HCT116 (cell line): ENCODE data around the gene TIPARP. TPM values are rescaled to one million over a fixed set of nuclear protein-coding genes. Genes with fewer than 3 reads are reported as not detected.

ENCODE experiments used
- ATAC-seq: fragments of 200-7000 bp; cut with Tn5 transposase; 2 replicates; pipeline ENCODE4 v1.9.1; 2020; ENCODE audit warnings: mild to moderate bottlenecking, moderate library complexity
- BruUV-seq: library from RNA; stranded (reverse); fragments of 400-500 nt; replicated peaks from 2 replicates; lab custom pipeline; 2021; lab: Mats Ljungman, UMichigan
- CTCF ChIA-PET: fragments of 300-600 bp; sonication (Branson Sonifier 250); formaldehyde crosslinking; loops from one replicate; lab custom pipeline; 2021; ENCODE audit warnings: antibody characterized with exemption; lab: Charles Lee
- POLR2A ChIA-PET: fragments of 300-600, 350-600 bp; sonication (Branson Sonifier 250); formaldehyde crosslinking; loops from one replicate; lab custom pipeline; 2021; ENCODE audit warnings: antibody characterized with exemption; lab: Charles Lee
- RAD21 ChIA-PET, 2 experiments: fragments of 300-600 bp; sonication (Branson Sonifier 250); formaldehyde crosslinking; loops; one replicate each; lab custom pipeline; 2023; ENCODE audit warnings: low total read pairs in 2 of 2; ENCODE audit not compliant: uncharacterized antibody in 2 of 2, unreplicated experiment in 2 of 2, low non-redundant PET in 1 of 2; lab: Charles Lee
- DNase-seq: peaks from one replicate; pipeline ENCODE4 v3.0.0-alpha.2; 2010; ENCODE audit warnings: low read depth, low spot score
- H2AFZ ChIP-seq: fragments of 200-600 bp; shearing (Covaris generic), sonication (generic); 2 replicates; pipeline ENCODE4 v1.6.1; 2017; ENCODE audit warnings: low read depth, mixed run types, mixed read lengths, antibody characterized with exemption, low read length; ENCODE audit not compliant: poor library complexity, severe bottlenecking
- H3K27ac ChIP-seq: 2 replicates; pipeline ENCODE4 v1.5.1; 2012; ENCODE audit warnings: low read depth, low read length
- H3K27me3 ChIP-seq: fragments of 200-600 bp; sonication (generic); 2 replicates; pipeline ENCODE4 v1.6.1; 2016; ENCODE audit warnings: mixed run types, low read length, mixed read lengths; ENCODE audit not compliant: insufficient read depth
- H3K36me3 ChIP-seq, 2 experiments: fragments of 200-500 bp in 1 of 2; fragments of 200-600 bp in 1 of 2; sonication (Bioruptor generic) in 1 of 2; sonication (generic) in 1 of 2; 2 replicates each; pipeline versions ENCODE4 v1.5.1 to v1.6.1; 2014 to 2016; ENCODE audit warnings: low read length in 2 of 2, inconsistent platforms in 1 of 2, mixed read lengths in 1 of 2, mixed run types in 1 of 2; ENCODE audit not compliant: insufficient read depth in 2 of 2, control insufficient read depth in 1 of 2
- H3K4me1 ChIP-seq, 2 experiments: fragments of 200-600 bp in 1 of 2; sonication (generic) in 1 of 2; 2 replicates each; pipeline versions ENCODE4 v1.5.1 to v1.6.1; 2012 to 2017; ENCODE audit warnings: low read length in 2 of 2, inconsistent platforms in 1 of 2, mild to moderate bottlenecking in 1 of 2, mixed read lengths in 1 of 2, mixed run types in 1 of 2, moderate library complexity in 1 of 2; ENCODE audit not compliant: insufficient read depth in 2 of 2, control insufficient read depth in 1 of 2
- H3K4me2 ChIP-seq: fragments of 200-600 bp; sonication (generic); 2 replicates; pipeline ENCODE4 v1.6.1; 2017; ENCODE audit warnings: mixed run types, low read length, mixed read lengths
- H3K4me3 ChIP-seq, 2 experiments: fragments of 200-600 bp in 1 of 2; sonication (generic) in 1 of 2; replicated peaks in 1 of 2; 2 replicates each; pipeline ENCODE4 v1.5.1; 2011 to 2016; ENCODE audit warnings: low read length in 2 of 2, control low read depth in 1 of 2, low read depth in 1 of 2, mild to moderate bottlenecking in 1 of 2, mixed read lengths in 1 of 2, mixed run types in 1 of 2
- H3K79me2 ChIP-seq: fragments of 200-600 bp; sonication (generic); 2 replicates; pipeline ENCODE4 v1.6.1; 2017; ENCODE audit warnings: mild to moderate bottlenecking, mixed run types, low read length, moderate library complexity, mixed read lengths; ENCODE audit not compliant: insufficient read depth
- H3K9ac ChIP-seq: fragments of 200-600 bp; sonication (generic); 2 replicates; pipeline ENCODE4 v1.6.1; 2016; ENCODE audit warnings: low read length, mixed read lengths
- H3K9me2 ChIP-seq: fragments of 200-600 bp; sonication (generic), shearing (Covaris generic); 2 replicates; pipeline ENCODE4 v1.6.1; 2017; ENCODE audit warnings: mixed run types, mild to moderate bottlenecking, moderate library complexity; ENCODE audit not compliant: insufficient read depth
- H3K9me3 ChIP-seq, 2 experiments: fragments of 200-500 bp in 1 of 2; fragments of 200-600 bp in 1 of 2; sonication (Bioruptor generic) in 1 of 2; sonication (generic) in 1 of 2; 2 replicates each; pipeline ENCODE4 v1.6.1; 2014 to 2017; ENCODE audit warnings: low read length in 2 of 2, mixed read lengths in 2 of 2, inconsistent platforms in 1 of 2, low read depth in 1 of 2, mild to moderate bottlenecking in 1 of 2, mixed run types in 1 of 2, moderate library complexity in 1 of 2; ENCODE audit not compliant: control insufficient read depth in 1 of 2, insufficient read depth in 1 of 2
- H4K20me1 ChIP-seq: fragments of 200-600 bp; sonication (generic), shearing (Covaris generic); 2 replicates; pipeline ENCODE4 v1.6.1; 2017; ENCODE audit warnings: mixed run types, mild to moderate bottlenecking, moderate library complexity; ENCODE audit not compliant: insufficient read depth
- CBX3 ChIP-seq: IDR thresholded peaks from 2 replicates; pipeline ENCODE4 v1.6.1; 2012; ENCODE audit warnings: low read depth
- CEBPB ChIP-seq: IDR thresholded peaks from 2 replicates; pipeline ENCODE4 v1.6.1; 2012; ENCODE audit warnings: low read depth
- EGR1 ChIP-seq: IDR thresholded peaks from 2 replicates; pipeline ENCODE4 v1.6.1; 2012; ENCODE audit warnings: low read depth
- ELF1 ChIP-seq: IDR thresholded peaks from 2 replicates; pipeline ENCODE4 v1.6.1; 2012; ENCODE audit warnings: low read depth, borderline replicate concordance
- EZH2phosphoT487 ChIP-seq: fragments of 200-600 bp; IDR thresholded peaks from 2 replicates; pipeline ENCODE4 v1.6.1; 2018; ENCODE audit warnings: antibody characterized with exemption, borderline replicate concordance
- FOSL1 ChIP-seq: IDR thresholded peaks from 2 replicates; pipeline ENCODE4 v1.6.1; 2012; ENCODE audit warnings: low read depth
- JUND ChIP-seq: IDR thresholded peaks from 2 replicates; pipeline ENCODE4 v1.6.1; 2012
- POLR2A ChIP-seq: IDR thresholded peaks from 2 replicates; pipeline ENCODE4 v1.7.0; 2011; ENCODE audit warnings: borderline replicate concordance; ENCODE audit not compliant: insufficient read depth, insufficient read length; ENCODE audit errors: extremely low read depth
- POLR2AphosphoS5 ChIP-seq: IDR thresholded peaks from 2 replicates; pipeline ENCODE4 v1.6.1; 2011; ENCODE audit warnings: mild to moderate bottlenecking, low read depth, low read length, moderate library complexity
- RAD21 ChIP-seq: IDR thresholded peaks from 2 replicates; pipeline ENCODE4 v1.6.1; 2012; ENCODE audit warnings: low read depth, mild to moderate bottlenecking
- SIN3A ChIP-seq: IDR thresholded peaks from 2 replicates; pipeline ENCODE4 v1.6.1; 2012; ENCODE audit warnings: low read depth
- SP1 ChIP-seq: IDR thresholded peaks from 2 replicates; pipeline ENCODE4 v1.6.1; 2012; ENCODE audit warnings: low read depth
- SRF ChIP-seq: IDR thresholded peaks from 2 replicates; pipeline ENCODE4 v1.6.1; 2012; ENCODE audit warnings: low read depth
- TCF7L2 ChIP-seq: IDR thresholded peaks from 2 replicates; pipeline ENCODE4 v1.7.0; 2011; ENCODE audit warnings: borderline replicate concordance, inconsistent platforms; ENCODE audit not compliant: insufficient read depth, insufficient read length; ENCODE audit errors: extremely low read depth
- YY1 ChIP-seq: IDR thresholded peaks from 2 replicates; pipeline ENCODE4 v1.6.1; 2011; ENCODE audit warnings: low read length, low read depth, moderate library complexity, mild to moderate bottlenecking; ENCODE audit not compliant: insufficient replicate concordance; ENCODE audit errors: extremely low read depth
- ZFX ChIP-seq: fragments of 450-650 bp; IDR thresholded peaks from 2 replicates; pipeline ENCODE4 v1.6.1; 2017
- ZNF274 ChIP-seq: fragments of 200-500 bp; sonication (Bioruptor generic); IDR thresholded peaks from 2 replicates; pipeline ENCODE4 v1.6.1; 2014; ENCODE audit warnings: mild to moderate bottlenecking, low read depth, low read length, inconsistent platforms
- intact Hi-C: fragments of 100-400 bp; cut with micrococcal nuclease; formaldehyde crosslinking; loops from 2 replicates; pipeline ENCODE4 v1.10.0; 2022
- total RNA-seq: library from RNA; stranded (reverse); gene quantifications from one replicate; pipeline ENCODE4 v1.2.1, GENCODE V29; 2021; ENCODE audit not compliant: unreplicated experiment
- TF ChIP-seq, protein P1 (sequence below): IDR thresholded peaks from 2 replicates; pipeline ENCODE4 v1.6.1; 2011; ENCODE audit warnings: mild to moderate bottlenecking, low read length, moderate library complexity; ENCODE audit not compliant: insufficient replicate concordance; ENCODE audit errors: extremely low read depth
- TF ChIP-seq, protein P2 (sequence below): IDR thresholded peaks from 2 replicates; pipeline ENCODE4 v1.6.1; 2012

TIPARP gene
- total RNA-seq, 1 experiment from 2014 or later, result 51.3 TPM

GRCh38 chr3:156674911-156675829 lies 780 bp downstream of the TIPARP start (continued):
- TF ChIP-seq SRF, result no peak
- no peak for TF ChIP-seq FOSL1
- TF ChIP-seq ZFX, result peak; percentile 27; the same call in 1 of the 2 replicates
- TF ChIP-seq JUND, result no peak
- TF ChIP-seq SP1, result no peak
- TF ChIP-seq POLR2AphosphoS5, result no peak
- TF ChIP-seq SIN3A, result peak; percentile 45; the same call in 1 of the 2 replicates
- TF ChIP-seq CEBPB, result no peak
- no peak for TF ChIP-seq YY1
- no peak for TF ChIP-seq ELF1
- peak; percentile 28; the same call in 1 of the 2 replicates for TF ChIP-seq RAD21
- no peak for TF ChIP-seq EZH2phosphoT487
- peak; percentile 81 for TF ChIP-seq CBX3
- TF ChIP-seq POLR2A, result no peak
- TF ChIP-seq, all 23 proteins: peak for 8

DNA sequence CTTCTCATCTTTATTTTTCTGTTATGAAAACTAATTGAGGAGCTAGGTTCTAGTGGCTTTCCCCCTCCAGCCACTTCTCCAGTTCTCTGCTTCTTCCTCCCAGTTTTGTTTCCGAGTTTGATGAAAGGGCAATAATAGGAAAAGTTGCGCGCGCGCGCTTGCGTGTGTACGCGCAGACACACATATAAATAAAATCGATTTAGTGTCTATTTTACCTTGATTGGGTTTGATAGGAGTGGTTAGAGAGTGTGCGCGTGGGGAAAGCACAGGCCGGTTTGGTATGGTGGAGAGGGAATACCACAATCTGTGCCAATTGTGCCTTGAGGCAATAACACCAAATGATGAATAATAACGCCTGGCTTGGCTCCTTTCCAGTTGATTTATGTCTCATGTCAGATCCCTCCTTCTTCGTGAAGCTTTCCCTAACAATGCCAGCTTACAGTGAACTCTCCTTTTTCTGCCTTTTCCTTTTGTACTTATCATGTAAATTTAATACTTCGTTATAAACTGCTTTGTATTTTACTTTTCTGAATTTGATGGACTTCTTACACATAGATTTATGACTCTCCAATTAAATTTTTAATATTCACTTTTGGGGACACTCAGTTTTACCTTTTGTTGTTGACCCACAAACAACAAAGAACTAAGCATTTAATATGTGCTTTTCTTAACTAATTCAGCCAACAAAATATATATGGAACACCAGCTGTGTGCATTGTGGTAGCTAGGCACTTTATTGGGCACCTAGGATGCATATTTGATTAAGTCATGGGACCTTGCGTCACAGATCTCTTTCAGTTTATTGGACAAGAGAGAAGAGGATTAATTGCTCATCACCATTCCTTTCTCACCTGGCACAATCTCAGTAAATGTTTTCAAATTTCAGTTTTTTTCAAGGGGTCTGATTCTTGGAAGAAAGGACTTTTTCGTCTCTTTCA lies 1.7 kb downstream of the TIPARP start:
- no TSS peak for BruUV-seq
- TF ChIP-seq TCF7L2, result peak; percentile 11
- no peak for TF ChIP-seq POLR2A
- TF ChIP-seq ZNF274, result no peak
- no peak for TF ChIP-seq SRF
- no peak for TF ChIP-seq ELF1
- TF ChIP-seq JUND, result peak; percentile 1; the same call in 1 of the 2 replicates
- TF ChIP-seq EGR1, result no peak
- TF ChIP-seq CEBPB, result no peak
- TF ChIP-seq, protein P1, sequence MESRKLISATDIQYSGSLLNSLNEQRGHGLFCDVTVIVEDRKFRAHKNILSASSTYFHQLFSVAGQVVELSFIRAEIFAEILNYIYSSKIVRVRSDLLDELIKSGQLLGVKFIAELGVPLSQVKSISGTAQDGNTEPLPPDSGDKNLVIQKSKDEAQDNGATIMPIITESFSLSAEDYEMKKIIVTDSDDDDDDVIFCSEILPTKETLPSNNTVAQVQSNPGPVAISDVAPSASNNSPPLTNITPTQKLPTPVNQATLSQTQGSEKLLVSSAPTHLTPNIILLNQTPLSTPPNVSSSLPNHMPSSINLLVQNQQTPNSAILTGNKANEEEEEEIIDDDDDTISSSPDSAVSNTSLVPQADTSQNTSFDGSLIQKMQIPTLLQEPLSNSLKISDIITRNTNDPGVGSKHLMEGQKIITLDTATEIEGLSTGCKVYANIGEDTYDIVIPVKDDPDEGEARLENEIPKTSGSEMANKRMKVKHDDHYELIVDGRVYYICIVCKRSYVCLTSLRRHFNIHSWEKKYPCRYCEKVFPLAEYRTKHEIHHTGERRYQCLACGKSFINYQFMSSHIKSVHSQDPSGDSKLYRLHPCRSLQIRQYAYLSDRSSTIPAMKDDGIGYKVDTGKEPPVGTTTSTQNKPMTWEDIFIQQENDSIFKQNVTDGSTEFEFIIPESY, result no peak
- TF ChIP-seq, protein P2, sequence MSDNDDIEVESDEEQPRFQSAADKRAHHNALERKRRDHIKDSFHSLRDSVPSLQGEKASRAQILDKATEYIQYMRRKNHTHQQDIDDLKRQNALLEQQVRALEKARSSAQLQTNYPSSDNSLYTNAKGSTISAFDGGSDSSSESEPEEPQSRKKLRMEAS, result peak; percentile 32; the same call in 1 of the 2 replicates

More for the DNA sequence above, 1.7 kb downstream of the TIPARP start:
- H3K4me2 ChIP-seq, result peak overlapping the region; percentile 88
- ChIA-PET POLR2A (interaction anchor here (1.1 kb wide), 1 partner anchor 14 kb away, joined by 3 read pairs; no protein-coding TSS in a partner anchor), RAD21 (no interaction called here), CTCF (interaction anchor here (1.0 to 1.3 kb wide), 3 partner anchors 76 to 526 kb away, joined by 3 read pairs; no protein-coding TSS in a partner anchor)
- peak overlapping the region; percentile 88 for H3K9ac ChIP-seq
- H3K79me2 ChIP-seq, result peaks cover 67% of the 10 kb centered on the region
- ATAC-seq (no peak), DNase-seq (peak; percentile 59)
- no peaks in the 10 kb centered on the region for H3K9me2 ChIP-seq
- peaks cover 12 to 19% of the 10 kb centered on the region in 2 experiments for H3K4me1 ChIP-seq
- H3K27me3 ChIP-seq, result no peaks in the 10 kb centered on the region
- H3K36me3 ChIP-seq, result peaks cover 29 to 33% of the 10 kb centered on the region in 2 experiments; a peak in 3 of 4 replicates
- intact Hi-C loops, result loop anchor here (2.0 kb wide), 2 partner anchors 141 to 525 kb away; no protein-coding TSS in a partner anchor
- H3K9me3 ChIP-seq, result no peaks in the 10 kb centered on the region
- no peak overlapping the region for H2AFZ ChIP-seq
- H3K27ac ChIP-seq, result peak overlapping the region; percentile 83
- peaks cover 48% of the 10 kb centered on the region for H4K20me1 ChIP-seq
- H3K4me3 ChIP-seq, result peak overlapping the region; percentile 70 to 89
